Measurements from ENCODE around the gene BPTF.
"Not testable (repeated sequence)": the region's sequence is repeated elsewhere in the genome, so short reads cannot be mapped to it uniquely, and the experiment has no call there.

The BPTF gene

DNA sequence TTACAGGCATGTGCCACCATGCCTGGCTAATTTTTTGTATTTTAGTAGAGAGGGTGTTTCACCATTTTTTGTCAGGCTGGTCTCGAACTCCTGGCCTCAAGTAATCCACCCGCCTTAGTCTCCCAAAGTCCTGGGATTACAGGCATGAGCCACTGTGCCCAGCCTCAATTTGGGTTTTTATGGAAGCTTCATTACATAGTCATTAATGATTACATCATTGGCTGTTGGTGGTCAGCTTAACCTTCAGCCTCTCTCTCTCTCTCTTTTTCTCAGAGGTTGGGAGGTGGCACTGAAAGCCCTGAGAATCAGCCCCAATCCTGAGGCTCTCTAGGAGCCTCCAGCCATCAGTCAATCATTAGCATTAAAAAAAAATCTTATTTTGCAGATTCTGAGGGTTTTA, 125.6 kb downstream of the BPTF start:
- no peak for TF ChIP-seq CTCF (IDR thresholded peaks at IDR 0.05; ENCODE audit: low read length, missing control alignments)
- no peak overlapping the region for H3K4me3 ChIP-seq (replicated peaks; ENCODE audit: low read depth, low read length)
- no peak for DNase-seq (ENCODE audit: low read depth)

DNA sequence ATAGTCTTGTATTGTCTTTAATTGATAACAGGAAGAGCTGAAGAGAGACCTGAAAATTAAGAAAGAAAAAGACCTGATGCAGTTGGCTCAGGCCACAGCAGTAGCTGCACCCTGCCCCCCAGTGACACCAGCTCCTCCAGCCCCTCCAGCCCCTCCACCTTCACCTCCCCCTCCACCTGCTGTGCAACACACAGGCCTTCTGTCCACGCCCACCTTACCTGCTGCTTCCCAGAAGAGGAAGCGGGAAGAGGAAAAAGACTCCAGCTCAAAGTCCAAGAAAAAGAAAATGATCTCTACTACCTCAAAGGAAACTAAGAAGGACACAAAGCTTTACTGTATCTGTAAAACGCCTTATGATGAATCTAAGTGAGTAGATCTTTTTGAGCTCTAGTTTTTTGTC, 134.2 kb downstream of the BPTF start:
- DNase-seq (ENCODE audit: low read depth), result no peak
- H3K4me3 ChIP-seq (replicated peaks; ENCODE audit: low read depth, low read length), result no peak overlapping the region
- no peak for TF ChIP-seq CTCF (IDR thresholded peaks at IDR 0.05; ENCODE audit: low read length, missing control alignments)

- not testable (repeated sequence) for DNase-seq (ENCODE audit: low read depth); H3K4me3 ChIP-seq (replicated peaks; ENCODE audit: low read depth, low read length)
Observed at GRCh38 chr17:67960276-67960675, 135.0 kb downstream of the BPTF start.

DNA sequence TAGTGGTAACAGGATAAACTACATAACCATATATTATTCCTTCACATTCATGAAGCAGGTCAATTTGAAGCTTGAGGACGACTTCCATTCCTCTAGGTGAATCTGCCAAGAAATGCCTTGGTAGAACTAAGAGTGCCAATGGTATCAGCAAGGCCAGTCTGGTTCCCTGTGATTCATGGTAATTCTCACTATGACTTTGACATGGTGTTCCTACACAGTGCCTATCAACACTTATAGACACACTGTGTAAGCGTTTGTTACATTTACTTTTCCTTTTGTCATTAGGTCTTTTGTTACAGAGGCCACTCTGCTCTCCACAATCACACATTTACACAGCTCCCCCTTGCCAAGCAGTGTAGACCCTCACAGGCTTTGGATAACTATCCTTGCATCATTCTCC, 136.9 kb downstream of the BPTF start:
- not testable (repeated sequence) for H3K4me3 ChIP-seq (replicated peaks; ENCODE audit: low read depth, low read length); DNase-seq (ENCODE audit: low read depth)

GRCh38 chr17:67963145-67963572, 137.9 kb downstream of the BPTF start:
- H3K4me3 ChIP-seq (replicated peaks; ENCODE audit: low read depth, low read length), result not testable (repeated sequence)
- TF ChIP-seq CTCF (IDR thresholded peaks at IDR 0.05; ENCODE audit: low read length, missing control alignments), result peak; percentile 54
- peak; percentile 79 for DNase-seq (ENCODE audit: low read depth)

DNA sequence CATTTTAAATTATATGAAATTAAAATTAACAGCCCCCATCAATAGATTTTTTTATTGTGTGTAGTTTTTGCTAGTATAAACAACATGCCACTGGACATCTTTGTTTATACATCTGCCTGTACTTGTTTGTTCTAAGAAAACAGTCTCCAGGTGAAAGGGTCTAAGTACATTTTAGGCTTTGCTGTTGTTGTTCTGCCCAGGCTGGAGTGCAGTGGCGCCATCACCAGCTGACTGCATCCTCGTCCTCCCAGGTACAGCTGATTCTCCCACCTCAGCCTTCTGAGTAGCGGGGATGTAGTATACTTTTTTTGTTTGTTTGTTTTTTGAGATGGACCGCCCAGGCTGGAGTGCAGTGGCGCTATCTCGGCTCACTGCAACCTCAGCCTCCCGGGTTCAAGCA, 145.5 kb downstream of the BPTF start:
- no peak for TF ChIP-seq CTCF (IDR thresholded peaks at IDR 0.05; ENCODE audit: low read length, missing control alignments)
- no peak for DNase-seq (ENCODE audit: low read depth)
- H3K4me3 ChIP-seq (replicated peaks; ENCODE audit: low read depth, low read length), result no peak overlapping the region

DNA sequence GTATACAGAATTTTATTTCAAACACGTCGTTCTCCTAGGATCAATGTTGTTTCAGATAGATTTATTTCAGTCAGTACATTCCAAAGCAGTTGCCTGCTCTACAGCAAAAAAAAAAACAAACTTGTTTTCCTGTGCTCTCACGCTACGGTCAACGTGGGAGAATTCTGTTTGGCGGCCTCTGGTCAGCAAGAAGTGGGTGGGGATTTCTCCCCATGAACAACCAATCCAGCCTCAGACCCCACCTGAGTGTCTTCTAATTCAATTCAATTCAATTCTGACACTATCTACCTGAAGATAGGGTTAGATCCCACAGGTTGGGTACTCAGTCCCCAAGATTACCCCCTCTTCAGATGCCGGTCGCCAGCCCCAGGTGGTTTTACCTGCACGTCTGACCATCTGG, 148.9 kb downstream of the BPTF start:
- no peak for TF ChIP-seq CTCF (IDR thresholded peaks at IDR 0.05; ENCODE audit: low read length, missing control alignments)
- no peak overlapping the region for H3K4me3 ChIP-seq (replicated peaks; ENCODE audit: low read depth, low read length)
- no peak for DNase-seq (ENCODE audit: low read depth)

- no peak for DNase-seq (ENCODE audit: low read depth)
- no peak overlapping the region for H3K4me3 ChIP-seq (replicated peaks; ENCODE audit: low read depth, low read length)
- no peak for TF ChIP-seq CTCF (IDR thresholded peaks at IDR 0.05; ENCODE audit: low read length, missing control alignments)
Observed at GRCh38 chr17:67974598-67975066, 149.3 kb downstream of the BPTF start.

GRCh38 chr17:67976306-67976705, 151.0 kb downstream of the BPTF start:
- H3K4me3 ChIP-seq (replicated peaks; ENCODE audit: low read depth, low read length); DNase-seq (ENCODE audit: low read depth): not testable (repeated sequence)
